Mucosa of gallbladder (tissue), 1 donor: Measurements from ENCODE around the gene CSRP1. TPM values are rescaled to one million over a fixed set of nuclear protein-coding genes. Genes with fewer than 3 reads are reported as not detected.
A peak's percentile ranks its signal among the peaks of the same experiment; 100 is the strongest.
"Not testable (repeated sequence)": the region's sequence is repeated elsewhere in the genome, so short reads cannot be mapped to it uniquely, and the experiment has no call there.

ENCODE experiments used
- DNase-seq: peaks from one replicate; pipeline ENCODE4 v3.0.0-alpha.2; 2020; ENCODE audit warnings: low spot score
- total RNA-seq: library from RNA; stranded (reverse); gene quantifications from one replicate; pipeline ENCODE4 v1.2.1, GENCODE V29; 2021
- donor health status: DM: no; HTN: no; CAD: no.

The CSRP1 gene
- 524 TPM for total RNA-seq

DNA sequence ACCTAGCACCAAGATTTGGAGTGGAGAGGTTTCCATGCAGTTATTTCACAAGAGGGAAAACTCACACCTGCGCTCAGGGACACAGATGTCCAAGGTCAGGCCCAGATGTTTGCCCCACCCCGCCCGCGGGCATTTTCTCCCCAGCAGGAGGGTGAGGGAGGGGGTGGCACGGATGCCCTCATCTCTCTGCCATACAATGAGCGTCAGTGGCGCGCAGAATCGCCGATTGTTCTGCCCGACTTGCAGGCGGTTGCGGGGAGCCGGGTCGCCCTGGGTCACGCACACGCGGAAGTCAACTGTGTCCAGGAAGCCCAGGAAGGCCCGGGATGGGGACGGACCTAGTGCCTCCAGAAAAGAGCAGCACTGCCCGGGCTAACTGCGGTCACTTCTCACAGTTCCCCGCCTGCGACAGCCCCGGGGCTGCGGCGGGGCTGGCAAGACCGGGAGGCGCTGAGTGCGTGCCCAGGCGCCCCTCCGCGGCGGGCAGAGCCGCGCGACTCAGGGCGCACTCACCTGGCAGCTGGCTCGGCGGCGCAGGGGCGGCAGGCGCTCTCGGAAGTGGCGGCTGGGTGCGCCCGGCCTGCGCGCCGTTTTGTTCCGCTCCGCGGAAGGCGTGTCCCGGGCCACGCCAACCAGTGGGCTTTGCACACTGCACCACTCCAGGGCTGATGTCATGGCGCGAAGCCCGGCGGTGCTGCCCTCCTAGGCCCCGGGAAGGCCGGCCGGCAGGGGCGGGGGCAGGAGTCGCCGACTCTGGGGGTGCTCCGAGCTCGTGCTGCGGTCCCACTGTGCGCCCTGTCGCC lies at the start of gene CSRP1:
Gene CSRP1 (minus strand): TSS at position 567 of the 803 bp plus-strand sequence. CDS start 10,820 bp downstream, outside the sequence.
- DNase-seq: peak; percentile 84

DNA sequence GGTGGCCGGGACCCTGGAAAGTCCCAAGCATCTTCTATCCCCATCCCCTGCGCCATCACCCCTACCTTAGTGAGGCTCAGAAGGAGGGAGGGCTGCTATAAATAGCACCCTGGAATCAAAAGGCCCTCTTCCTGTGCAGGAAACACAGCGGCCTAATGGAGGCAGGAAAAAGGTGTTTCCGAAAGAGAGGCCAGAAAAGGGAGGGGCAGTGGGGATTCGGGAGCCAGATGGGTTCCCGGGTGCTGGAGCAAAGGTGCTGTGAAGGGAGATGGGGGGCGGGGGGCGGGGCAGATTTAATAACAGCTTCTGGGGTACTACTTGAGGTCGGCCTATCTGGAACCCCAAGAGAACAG lies 48.6 kb upstream of the CSRP1 start:
- DNase-seq: no peak

DNA sequence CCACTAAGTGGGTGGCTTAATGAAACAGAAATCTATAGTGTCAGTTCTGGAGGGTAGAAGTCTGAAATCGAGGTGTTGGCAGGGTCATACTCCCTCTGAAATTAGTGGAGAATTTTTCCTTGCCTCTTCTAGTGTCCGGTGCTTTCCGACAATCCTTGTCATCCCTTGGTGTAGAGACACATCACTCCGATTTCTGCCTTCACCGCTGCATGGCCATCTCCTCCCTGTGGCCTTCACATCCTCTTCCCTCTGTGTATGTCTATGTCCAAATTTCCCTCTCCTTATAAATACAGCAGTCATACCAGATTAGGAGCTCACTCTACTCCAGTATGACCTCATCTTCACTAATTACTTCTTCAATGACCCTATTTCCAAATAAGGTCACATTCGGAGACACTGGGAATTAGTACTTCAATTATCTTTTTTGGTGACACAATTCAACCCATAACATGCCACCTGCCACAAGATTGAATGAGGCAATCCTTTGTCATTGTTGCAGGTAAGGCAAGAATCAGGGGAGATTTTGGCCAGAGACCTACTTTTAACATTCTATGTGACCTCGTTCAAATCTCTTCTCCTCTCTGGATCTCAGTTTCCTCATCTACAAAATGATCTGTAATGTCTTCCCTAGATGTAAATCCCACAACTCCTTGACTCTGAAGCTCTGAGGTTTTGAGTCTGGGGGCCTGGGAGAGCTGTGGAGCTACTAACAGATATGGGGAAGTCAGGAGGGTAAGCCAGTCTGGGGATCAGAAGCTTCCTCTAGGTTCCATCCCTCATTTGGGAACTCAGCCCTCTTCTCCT lies 48.1 kb upstream of the CSRP1 start:
- DNase-seq: no peak

DNA sequence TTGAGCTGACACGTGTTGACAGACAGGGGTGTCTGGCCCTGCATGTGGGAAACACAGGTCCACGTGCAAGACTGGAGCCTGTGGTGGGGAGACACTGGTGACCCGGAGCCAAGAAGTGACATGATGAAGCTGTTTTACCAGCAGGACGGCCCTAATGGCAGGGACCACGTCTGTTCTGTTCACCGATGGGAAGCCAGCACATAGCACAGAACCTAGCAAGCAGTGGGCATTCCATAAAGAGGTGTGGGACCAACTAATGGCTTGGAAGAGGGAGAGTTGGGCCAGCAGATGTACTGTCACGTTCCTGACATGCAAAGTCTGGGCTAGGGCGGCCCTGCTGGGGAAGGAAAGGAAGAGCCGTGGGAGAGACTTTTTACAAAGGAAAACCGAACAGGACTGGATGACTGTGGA lies 47.3 kb upstream of the CSRP1 start:
- DNase-seq: no peak

DNA sequence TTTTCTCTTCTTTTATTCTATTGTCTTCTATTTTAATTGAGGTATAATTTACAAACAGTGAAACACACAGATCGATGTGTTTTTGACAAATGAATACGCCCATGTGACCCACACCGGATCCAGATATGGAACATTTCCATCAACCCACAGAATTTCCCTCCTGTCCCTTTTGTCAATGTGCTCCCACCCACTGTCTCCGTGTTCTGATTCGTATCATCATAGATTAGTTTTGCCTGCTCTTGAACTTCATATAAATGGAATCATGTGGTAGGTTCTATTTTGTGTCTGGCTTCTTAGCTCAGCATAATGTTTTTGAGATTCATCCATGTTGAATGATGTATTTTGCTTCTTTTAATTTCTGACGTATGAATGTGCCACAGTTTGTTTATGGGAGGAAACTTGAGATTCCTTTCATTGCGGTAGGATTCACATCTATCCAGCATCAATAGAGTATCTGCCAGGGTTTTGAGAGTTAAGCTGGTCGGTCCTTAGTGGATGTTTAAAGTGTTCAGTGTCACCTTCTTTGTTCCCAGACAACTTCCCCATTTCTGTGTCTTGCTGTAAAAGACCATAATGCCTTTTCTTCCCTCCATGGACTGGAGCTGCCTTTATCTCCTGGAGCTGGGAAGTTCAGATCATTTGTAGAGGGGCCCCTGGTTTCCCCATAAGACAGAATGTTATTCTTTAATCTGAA lies 46.7 kb upstream of the CSRP1 start:
- DNase-seq: no peak

DNA sequence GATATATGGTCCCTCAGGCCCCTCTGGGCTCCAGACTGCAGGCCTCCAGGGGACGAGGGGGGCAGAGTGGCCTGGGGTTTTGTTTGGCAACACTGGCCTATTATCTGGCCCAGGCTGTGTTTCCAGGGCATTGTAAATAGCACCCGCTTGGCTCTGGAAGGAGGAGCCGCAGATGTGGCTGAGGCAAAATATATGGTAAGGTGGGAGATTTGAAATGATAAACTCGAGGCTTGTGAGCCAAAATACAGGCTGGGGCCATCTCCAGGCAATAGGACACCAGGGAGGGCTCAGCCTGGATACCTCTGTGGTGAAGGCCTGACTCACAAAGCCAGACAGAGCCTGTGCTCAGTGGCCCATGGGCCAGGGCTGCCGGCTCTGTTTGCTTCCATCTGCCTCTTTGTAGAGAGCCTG lies 46.0 kb upstream of the CSRP1 start:
- DNase-seq: no peak

DNA sequence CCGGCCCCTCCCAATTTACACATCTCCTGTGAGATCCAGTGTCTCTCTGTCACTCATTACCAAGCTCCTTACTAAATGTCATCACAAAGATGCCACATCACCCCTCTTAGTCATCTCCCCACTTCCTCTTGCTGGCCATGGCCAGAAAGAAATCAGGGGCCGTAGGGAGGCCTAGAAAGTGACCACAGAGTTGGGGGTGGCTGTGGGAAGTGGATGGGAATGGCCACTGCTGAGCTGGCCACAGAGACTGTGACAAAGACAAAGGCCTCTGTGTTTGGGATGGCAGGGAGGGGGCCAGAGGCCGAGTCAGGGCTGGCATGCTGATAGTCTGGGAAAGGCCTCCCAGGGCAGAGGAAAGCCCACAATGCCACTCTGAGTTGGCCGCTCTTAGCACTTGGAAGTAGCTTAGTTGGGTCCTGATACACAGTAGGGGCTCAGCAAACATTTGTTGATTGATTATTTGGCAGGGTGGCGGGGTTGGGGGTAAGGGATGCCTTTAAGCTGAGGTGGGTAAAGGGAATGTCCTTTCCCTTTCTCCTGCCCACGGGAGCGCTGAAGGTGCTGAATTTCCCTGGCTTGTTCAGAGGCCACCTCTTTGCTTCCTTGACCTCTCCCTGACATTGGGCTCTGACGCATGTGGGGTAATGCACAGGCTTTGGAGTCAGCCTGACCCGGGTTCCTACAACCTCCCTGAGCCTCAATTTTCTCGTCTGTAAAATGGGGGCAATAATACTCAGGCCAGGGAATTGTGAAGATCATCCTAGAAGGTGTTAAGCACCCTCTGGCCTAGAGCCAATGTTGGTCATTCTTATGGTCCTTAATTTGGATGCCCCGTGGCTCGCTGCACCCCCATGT lies 45.2 kb upstream of the CSRP1 start:
- DNase-seq: no peak

DNA sequence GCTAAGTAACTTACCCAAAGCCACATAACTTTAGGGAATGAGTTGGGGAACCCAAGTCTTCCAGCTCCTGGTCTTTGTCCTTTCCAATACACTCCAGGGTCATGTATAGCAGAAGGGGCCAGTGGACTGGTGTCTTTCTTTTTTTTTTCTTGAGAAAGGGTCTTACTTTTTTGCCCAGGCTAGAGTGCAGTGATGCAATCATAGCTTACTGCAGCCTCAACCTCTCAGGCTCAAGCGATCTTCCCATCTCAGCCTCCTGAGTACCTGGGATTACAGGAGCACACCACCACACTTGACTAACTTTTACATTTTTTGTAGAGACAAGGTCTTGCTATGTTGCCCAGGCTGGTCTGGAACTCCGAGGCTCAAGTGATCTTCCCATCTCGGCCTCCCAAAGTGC lies 44.2 kb upstream of the CSRP1 start:
- DNase-seq: no peak

DNA sequence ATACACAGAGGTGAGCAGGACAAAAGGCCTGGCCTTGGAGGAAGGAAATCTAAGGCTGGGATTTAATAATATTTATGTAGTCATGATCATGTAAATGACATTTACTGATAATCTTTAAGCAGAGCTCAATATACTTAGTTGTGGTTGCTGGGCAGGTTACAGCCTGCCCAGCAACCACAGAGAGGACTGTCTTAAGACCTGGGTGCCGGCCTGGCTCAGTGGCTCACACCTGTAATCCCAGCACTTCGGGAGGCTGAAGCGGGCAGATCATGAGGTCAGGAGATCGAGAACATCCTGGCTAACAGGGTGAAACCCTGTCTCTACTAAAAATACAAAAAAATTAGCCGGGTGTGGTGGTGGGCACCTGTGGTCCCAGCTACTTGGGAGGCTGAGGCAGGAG lies 42.6 kb upstream of the CSRP1 start:
- not testable (repeated sequence) for DNase-seq

DNA sequence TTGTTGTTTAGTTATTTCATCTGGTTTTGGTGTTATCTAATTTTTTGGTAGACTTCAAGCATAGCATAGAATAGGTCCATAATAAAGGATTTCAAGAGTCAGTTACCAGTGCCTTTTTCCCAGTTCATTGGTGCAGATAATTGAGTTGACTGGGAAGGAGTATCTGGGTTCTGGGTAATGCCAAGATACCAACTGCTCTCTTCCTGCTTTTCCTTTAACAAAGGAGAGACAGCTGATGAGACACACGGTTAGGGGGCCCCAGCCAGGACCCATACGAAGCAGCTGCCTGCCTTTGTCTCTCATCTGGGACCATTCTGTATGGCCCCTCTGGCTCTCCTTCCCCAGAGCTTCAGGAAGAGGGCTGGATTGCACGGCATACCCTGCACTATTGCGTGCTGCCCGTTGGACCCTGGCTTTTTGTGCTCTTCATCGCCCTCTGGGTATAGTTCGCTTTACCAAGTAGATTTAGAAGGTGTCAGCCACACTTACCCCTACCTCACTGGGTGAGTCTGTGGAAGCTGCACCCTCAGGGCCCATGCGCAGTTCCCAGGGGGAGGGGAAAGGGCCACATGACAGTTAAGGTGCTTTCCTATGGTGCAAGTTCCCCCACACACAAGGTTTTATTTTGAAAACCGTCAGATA lies 39.0 kb upstream of the CSRP1 start:
- DNase-seq: no peak

DNA sequence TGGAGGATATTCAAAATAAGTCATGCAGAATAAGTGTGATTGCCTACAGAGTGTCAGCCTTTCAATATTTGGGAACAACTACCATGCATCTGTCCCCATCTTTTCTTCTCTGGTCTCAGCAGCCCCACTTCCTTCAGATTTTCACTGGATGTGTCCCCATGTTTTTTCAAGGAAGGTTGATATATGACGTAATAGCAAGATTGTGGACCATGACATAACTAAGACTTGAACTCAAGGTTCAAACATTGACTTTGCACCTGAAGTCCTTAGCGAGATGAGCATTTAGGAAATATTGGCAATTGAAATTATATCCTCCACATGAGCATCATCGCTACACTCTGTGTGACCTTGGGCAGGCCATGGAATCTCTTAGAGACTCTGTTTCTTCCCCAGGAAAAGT lies 37.8 kb upstream of the CSRP1 start:
- DNase-seq: no peak

DNA sequence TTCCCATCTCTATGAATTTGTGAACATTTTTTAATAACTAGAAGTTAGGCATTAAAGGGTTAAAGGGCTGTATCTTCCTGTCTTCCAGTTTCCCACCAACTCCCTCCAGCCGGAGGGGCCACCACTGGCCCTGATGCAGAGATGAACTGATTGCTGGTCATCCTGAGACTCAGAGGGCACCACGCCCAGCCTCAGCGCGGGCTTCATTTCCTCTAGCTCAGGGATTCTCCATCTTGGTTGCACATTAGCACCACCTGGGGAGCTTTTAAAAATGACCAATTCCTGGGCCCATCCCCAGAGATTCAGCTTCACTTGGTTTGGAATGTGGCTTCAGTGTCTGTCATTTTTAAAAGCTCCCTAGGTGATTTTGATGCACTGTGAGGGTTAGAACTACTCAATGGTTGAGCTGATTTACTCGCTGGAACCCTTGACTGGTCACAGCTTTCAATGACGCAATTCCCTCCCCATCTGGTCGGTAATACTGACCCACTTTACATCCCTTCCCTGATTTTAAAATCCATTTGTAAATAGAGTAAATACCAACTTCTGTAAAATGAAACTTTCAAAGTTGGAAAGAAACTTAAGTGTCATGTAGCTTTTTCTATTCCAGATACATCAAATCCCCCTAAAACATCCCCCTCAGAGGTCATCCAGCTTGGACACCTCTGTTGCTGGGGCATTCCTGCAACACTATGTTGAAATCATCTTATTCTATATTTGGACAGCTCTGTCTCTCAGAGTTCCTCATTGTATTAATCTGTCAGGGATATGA lies 37.1 kb upstream of the CSRP1 start:
- DNase-seq: no peak

DNA sequence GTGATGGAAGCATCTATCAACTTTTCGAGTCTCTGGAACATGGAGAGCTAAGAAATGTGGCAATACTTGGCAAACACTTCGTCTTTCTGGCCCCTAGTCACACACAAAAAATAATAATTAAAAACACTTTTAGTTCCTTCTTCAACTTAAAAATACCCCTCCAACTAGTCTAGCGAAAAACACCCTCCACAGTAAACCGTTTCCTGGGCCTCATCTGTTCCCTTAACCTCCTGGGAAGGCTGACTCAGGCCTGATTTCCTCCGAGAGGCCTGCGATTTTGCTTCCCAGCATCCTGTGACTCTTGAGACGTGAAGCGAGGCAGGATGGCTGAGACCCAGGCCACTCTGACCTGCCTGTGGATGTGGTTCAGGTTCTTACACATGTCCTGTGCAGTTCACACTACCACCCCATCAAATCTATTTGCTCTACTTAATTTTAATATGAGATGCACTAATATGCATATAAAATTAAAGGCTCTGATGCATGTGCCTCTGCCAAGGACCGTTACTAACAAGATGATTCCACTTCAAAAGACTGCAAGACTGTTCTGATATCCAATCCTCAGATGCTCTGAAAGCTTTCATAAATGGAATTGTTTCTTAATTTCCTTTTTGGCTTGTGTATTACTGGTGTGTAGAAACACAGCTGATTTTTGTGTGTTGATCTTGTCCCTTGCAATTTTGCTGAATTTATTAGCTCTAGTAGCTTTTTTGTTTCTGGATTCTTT lies 35.5 kb upstream of the CSRP1 start:
- no peak for DNase-seq

DNA sequence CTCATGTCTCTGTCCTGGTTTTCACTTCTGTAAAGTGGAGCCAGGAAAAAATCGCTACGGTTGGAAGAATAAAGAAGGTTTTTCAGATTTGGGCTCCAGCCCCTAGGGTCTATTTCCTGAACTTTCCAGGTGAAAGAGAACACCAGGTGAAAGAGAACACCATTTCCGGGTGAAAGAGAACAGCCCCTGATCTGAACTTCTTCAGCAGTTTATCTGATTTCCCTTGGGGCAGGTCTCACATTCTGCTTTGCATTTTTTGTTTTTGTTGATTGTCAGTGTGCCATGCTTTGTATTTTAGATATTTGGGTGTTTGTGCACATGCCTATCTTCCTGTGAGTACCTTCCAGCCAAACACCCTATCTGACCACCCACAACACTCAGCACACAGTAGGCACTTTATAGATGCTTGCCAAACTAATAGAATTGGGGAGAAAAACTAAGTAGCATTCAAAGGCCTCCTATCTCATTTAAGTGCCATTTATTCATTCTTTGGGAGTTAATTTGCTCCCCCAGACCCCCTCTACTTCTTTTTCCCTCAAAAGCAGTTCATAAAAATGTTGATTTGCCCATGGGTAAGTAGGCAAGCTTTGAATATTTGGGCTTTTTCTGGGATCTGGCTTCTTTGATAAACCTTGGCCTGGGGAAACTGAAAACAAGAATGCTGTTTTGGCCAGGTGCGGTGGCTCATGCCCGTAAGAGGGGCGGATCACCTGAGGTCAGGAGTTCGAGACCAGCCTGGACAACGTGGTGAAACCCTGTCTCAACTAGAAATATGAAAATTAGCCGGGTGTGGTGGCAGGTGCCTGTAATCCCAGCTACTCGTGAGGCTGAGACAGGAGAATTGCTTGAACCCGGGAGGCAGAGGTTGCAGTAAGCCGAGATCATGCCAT lies 34.2 kb upstream of the CSRP1 start:
- DNase-seq: no peak

DNA sequence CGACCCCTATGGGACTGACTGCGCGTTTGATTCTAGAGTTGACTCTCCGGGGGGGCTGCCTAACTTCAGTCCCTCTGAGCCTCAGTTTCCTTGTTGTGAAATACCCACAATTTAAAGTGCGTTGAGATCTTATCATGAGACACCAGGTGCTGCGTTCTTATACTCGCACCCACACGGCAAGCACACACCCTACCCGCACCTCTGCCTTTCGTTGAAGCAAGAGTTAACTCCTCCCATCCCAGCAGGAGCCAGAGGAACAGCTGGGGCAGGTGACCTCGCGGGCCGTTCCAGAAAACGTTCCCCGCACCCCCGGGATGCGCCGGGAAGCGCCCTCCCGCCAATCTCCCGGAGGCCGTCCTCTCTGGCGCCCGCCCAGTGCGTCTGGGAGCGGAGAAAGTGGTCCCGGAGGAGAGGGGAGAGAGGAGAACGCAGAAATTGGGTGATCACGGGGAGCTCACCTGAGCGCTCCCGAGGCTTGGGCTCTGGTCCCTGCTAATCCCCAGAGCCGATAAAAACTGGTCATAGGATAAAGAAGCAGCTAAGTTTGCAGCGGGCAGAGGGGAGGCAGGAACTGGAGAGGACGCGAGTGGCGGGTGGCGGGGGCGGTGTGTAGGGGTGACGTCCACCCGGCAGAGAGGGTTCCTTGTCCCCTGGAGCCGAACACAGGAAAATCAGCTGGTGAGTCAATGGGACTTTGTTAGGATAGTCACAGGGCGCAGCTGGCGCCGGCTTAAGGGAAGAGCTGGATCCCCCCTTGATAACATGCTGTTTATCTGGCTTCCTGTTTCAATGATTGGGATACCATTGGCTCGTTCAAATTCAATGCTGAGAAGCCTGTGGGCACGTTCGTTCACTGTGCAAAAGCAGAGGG lies 32.9 kb upstream of the CSRP1 start:
- DNase-seq: no peak

DNA sequence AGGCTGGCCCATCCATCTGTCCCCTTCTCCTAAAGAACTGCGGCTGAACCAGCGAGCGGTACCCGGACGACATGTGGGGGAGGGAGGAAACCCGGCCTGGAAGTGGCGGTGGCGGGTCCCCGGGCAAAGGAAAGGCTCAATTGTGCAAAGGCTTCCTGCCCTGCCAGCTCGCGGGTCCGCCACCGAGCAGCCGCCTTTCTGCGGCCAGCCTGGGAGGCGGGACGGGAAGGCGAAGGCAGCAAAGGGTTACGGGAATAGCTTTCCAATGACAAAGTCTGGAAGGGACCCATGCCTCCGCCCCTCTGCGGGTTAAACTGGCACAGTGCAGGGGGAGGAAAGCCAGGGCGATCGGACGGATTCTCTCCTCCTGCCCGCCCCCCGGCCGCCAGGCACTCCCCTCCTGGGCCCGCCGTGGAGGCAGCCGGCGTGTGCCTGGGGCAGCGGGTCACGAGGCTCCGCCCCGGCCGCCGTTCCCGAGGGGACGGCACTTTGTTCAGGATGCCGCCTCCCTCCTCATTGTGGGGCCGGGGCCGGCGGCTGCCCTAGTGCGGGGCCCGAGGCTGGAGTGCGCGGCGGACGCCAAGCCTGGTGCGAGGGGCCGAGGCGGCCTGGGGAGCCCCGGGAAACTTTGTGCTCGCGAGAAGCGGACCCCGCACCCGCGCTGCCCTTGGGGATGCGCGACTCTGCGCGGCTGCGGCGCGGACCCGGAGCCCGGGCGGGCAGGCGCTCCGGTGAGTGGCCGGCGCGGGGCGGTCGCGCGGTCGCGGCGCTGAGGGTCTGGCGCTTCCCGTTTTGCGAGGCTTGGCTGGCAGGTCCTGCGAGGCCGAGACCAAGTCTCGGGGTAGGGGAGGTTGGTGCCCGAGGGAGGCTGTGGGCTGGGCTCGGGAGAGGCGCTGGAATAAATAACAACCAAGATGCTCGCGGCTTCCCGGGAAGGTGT lies 32.0 kb upstream of the CSRP1 start, which contains the start of gene NAV1:
Gene NAV1 (plus strand): TSS at position 516 of the 940 bp plus-strand sequence. CDS start 83,758 bp downstream, outside the sequence.
- DNase-seq: no peak
